DLD1 (cell line): ENCODE data around the gene RRAD.
"Not testable (repeated sequence)": the region's sequence is repeated elsewhere in the genome, so short reads cannot be mapped to it uniquely, and the experiment has no call there.

ENCODE experiments used
- in situ Hi-C: cut with HindIII; loops from 2 replicates; pipeline ENCODE4 v1.10.0; 2017; ENCODE audit warnings: low sequenced_read_pairs

RRAD gene

GRCh38 chr16:66902648-66903543, 22.4 kb downstream of the RRAD start:
- in situ Hi-C loops = no loop called here

GRCh38 chr16:66901626-66902025, 23.7 kb downstream of the RRAD start:
- in situ Hi-C loops = no loop called here

- in situ Hi-C loops = no loop called here
Measured at GRCh38 chr16:66900721-66901441, 24.5 kb downstream of the RRAD start.

GRCh38 chr16:66899945-66900710, 25.2 kb downstream of the RRAD start:
- in situ Hi-C loops = no loop called here

GRCh38 chr16:66899310-66899944, 25.9 kb downstream of the RRAD start:
- in situ Hi-C loops = no loop called here

GRCh38 chr16:66898933-66899309, 26.4 kb downstream of the RRAD start:
- in situ Hi-C loops = no loop called here

GRCh38 chr16:66898207-66898606, 27.1 kb downstream of the RRAD start:
- in situ Hi-C loops = no loop called here

GRCh38 chr16:66896682-66897081, 28.7 kb downstream of the RRAD start:
- in situ Hi-C loops = not testable (repeated sequence)

GRCh38 chr16:66895999-66896398, 29.3 kb downstream of the RRAD start:
- in situ Hi-C loops = no loop called here

GRCh38 chr16:66895689-66895979, 29.7 kb downstream of the RRAD start:
- in situ Hi-C loops = no loop called here

GRCh38 chr16:66894948-66895688, 30.2 kb downstream of the RRAD start:
- in situ Hi-C loops = no loop called here

- in situ Hi-C loops = no loop called here
Measured at GRCh38 chr16:66894055-66894454, 31.3 kb downstream of the RRAD start.

GRCh38 chr16:66891797-66892196, 33.5 kb downstream of the RRAD start:
- in situ Hi-C loops = no loop called here

- in situ Hi-C loops = no loop called here
Measured at GRCh38 chr16:66891360-66891759, 34.0 kb downstream of the RRAD start.

- in situ Hi-C loops = no loop called here
Measured at GRCh38 chr16:66890799-66891198, 34.5 kb downstream of the RRAD start.

- in situ Hi-C loops = no loop called here
Measured at GRCh38 chr16:66889622-66890021, 35.7 kb downstream of the RRAD start.

GRCh38 chr16:66888647-66889615, 36.4 kb downstream of the RRAD start:
- in situ Hi-C loops = no loop called here

GRCh38 chr16:66886914-66887313, 38.4 kb downstream of the RRAD start:
- in situ Hi-C loops = no loop called here

GRCh38 chr16:66886321-66886720, 39.0 kb downstream of the RRAD start:
- in situ Hi-C loops = no loop called here
